Measurements from ENCODE around the gene SACM1L.
"Not testable (repeated sequence)": the region's sequence is repeated elsewhere in the genome, so short reads cannot be mapped to it uniquely, and the experiment has no call there.

The SACM1L gene

DNA sequence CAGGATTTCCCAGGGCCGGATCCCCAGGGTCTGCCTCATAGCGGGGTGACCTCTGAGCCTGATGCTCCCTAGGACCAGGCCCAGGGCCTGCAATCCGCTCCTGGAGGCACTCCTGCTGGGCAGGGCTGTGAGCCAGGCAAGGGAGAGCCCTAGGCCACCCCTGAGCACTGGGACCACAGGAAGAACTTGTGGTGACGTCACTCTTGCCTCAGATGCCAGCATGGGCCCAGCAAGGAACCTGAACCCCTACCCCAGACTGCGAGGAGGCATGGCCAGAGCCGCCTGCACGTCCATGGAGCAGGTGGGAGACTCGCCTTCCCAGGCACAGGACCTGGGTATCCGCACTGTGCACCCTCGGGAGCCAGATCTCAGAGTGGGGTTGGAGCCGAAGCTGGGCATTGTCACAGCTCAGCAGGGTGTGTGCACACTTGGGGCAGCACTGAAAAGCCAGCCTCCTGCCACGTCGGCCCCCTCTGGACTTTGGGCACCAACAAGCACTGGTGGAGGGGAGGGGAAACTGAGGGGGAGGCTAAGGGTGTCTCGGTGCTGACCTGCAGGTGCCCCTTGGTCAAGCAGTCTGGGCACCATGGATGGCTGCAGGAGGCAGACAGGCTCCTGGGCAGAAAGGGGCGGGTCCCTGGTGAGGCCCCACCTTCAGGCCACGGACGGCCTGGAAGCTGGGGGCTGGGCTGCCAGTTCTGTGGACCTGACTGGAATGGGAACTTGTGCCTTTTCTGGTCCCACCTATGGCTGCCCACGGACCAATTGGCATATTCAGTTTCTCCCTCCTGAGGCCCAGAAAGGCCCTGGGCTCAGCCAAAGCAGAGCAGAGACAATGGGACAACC is 57.8 kb downstream of the SACM1L start:
- Histone ChIP-seq H3K4me1 (ENCODE audit: control insufficient read depth, insufficient read depth, low read length) (no peaks in the 10 kb centered on the region), H3K4me3 (ENCODE audit: low read depth, low read length) (no peak overlapping the region), H3K9me3 (ENCODE audit: control insufficient read depth, insufficient read depth, low read depth, low read length) (no peaks in the 10 kb centered on the region), H3K36me3 (ENCODE audit: control insufficient read depth in 2 of 2, insufficient read depth in 1 of 2, low read length in 2 of 2) (peaks cover 0 to 55% of the 10 kb centered on the region in 2 experiments; a peak in 1 of 3 replicates), H3K27ac (ENCODE audit: extremely low read depth, low read depth, low read length) (no peak overlapping the region)
- POLR2A ChIA-PET: no interaction called here
- CTCF ChIA-PET: interaction anchor here (0.6 kb wide), 2 partner anchors 630 to 775 kb away, joined by 3 read pairs; no protein-coding TSS in a partner anchor
- peak; percentile 22; the same call in 1 of the 2 replicates for TF ChIP-seq GLIS1 (tag by site-specific recombination; IDR thresholded peaks at IDR 0.05)
- TF ChIP-seq, protein P1, sequence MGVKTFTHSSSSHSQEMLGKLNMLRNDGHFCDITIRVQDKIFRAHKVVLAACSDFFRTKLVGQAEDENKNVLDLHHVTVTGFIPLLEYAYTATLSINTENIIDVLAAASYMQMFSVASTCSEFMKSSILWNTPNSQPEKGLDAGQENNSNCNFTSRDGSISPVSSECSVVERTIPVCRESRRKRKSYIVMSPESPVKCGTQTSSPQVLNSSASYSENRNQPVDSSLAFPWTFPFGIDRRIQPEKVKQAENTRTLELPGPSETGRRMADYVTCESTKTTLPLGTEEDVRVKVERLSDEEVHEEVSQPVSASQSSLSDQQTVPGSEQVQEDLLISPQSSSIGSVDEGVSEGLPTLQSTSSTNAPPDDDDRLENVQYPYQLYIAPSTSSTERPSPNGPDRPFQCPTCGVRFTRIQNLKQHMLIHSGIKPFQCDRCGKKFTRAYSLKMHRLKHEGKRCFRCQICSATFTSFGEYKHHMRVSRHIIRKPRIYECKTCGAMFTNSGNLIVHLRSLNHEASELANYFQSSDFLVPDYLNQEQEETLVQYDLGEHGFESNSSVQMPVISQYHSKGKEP (tag by site-specific recombination; IDR thresholded peaks at IDR 0.05): no peak
- TF ChIP-seq, protein P2, sequence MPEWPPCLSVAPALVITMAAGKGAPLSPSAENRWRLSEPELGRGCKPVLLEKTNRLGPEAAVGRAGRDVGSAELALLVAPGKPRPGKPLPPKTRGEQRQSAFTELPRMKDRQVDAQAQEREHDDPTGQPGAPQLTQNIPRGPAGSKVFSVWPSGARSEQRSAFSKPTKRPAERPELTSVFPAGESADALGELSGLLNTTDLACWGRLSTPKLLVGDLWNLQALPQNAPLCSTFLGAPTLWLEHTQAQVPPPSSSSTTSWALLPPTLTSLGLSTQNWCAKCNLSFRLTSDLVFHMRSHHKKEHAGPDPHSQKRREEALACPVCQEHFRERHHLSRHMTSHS (tag by site-specific recombination; IDR thresholded peaks at IDR 0.05): no peak
- no peak for TF ChIP-seq SP3 (tag by site-specific recombination; IDR thresholded peaks at IDR 0.05)
- TF ChIP-seq ZIC2 (tag by site-specific recombination; IDR thresholded peaks at IDR 0.05): peak; percentile 79

DNA sequence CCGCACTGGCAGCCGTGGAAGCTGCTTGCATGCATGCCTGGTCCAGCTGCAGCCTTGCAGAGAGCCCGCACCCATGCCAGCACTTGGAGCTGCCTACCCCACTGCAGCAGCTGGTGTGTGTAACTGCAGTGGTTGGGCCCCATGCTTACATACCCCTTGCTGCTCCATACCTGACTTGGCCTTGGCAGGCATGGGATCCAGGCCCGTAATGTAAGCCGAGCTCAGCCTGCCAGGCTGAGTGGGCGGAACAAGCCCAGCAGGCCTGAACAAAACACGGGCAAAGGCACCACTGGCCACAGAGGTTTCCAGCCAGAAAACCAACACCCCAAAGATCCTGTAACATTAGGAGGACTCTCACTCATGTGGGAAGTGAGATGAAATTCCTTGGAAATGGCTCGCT is 58.9 kb downstream of the SACM1L start:
- Histone ChIP-seq H3K9me3 (ENCODE audit: control insufficient read depth, insufficient read depth, low read depth, low read length) (no peaks in the 10 kb centered on the region), H3K4me3 (ENCODE audit: low read depth, low read length) (no peak overlapping the region), H3K27ac (ENCODE audit: extremely low read depth, low read depth, low read length) (no peak overlapping the region), H3K4me1 (ENCODE audit: control insufficient read depth, insufficient read depth, low read length) (no peaks in the 10 kb centered on the region), H3K36me3 (ENCODE audit: control insufficient read depth in 2 of 2, insufficient read depth in 1 of 2, low read length in 2 of 2) (peaks cover 0 to 47% of the 10 kb centered on the region in 2 experiments; a peak in 1 of 3 replicates)
- ChIA-PET POLR2A (interaction anchor here (0.5 kb wide), 1 partner anchor 41 kb away, joined by 3 read pairs; no protein-coding TSS in a partner anchor), CTCF (no interaction called here)
- TF ChIP-seq, protein P3, sequence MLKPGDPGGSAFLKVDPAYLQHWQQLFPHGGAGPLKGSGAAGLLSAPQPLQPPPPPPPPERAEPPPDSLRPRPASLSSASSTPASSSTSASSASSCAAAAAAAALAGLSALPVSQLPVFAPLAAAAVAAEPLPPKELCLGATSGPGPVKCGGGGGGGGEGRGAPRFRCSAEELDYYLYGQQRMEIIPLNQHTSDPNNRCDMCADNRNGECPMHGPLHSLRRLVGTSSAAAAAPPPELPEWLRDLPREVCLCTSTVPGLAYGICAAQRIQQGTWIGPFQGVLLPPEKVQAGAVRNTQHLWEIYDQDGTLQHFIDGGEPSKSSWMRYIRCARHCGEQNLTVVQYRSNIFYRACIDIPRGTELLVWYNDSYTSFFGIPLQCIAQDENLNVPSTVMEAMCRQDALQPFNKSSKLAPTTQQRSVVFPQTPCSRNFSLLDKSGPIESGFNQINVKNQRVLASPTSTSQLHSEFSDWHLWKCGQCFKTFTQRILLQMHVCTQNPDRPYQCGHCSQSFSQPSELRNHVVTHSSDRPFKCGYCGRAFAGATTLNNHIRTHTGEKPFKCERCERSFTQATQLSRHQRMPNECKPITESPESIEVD (tag by site-specific recombination; IDR thresholded peaks at IDR 0.05): no peak
- TF ChIP-seq ZNF366 (tag by site-specific recombination; conservative IDR thresholded peaks at IDR 0.05) (no peak), SP2 (tag by site-specific recombination; IDR thresholded peaks at IDR 0.05) (no peak), ZFHX2 (tag by site-specific recombination; conservative IDR thresholded peaks at IDR 0.05) (peak; percentile 53), BCL11A (tag by site-specific recombination; IDR thresholded peaks at IDR 0.05; ENCODE audit: low read depth) (no peak), ZNF701 (tag by site-specific recombination; IDR thresholded peaks at IDR 0.05) (no peak)

DNA sequence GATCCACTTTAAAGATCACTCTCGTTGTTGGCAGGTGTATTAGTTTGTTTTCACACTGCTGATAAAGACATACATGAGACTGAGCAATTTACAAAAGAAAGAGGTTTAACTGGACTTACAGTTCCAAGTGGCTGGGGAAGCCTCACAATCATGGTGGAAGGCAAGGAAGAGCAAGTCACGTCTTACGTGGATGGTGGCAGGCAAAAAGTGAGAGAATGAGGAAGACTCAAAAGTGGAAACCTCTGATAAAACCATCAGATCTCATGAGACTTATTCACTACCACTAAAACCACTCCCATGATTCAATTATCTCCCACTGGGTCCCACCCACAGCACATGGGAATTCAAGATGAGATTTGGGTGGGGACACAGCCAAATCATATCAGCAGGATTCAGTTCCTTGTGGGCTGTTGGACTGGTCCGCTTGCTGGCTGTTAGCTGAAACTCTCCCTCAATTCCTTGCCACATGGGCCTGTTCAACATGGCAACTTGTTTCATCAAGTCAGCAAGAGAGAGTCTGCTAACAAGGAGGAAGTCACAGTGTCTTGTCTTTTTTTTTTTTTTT is 59.9 kb downstream of the SACM1L start:
- H3K27ac ChIP-seq (ENCODE audit: extremely low read depth, low read depth, low read length); H3K4me3 ChIP-seq (ENCODE audit: low read depth, low read length); H3K9me3 ChIP-seq (ENCODE audit: control insufficient read depth, insufficient read depth, low read depth, low read length); CTCF ChIA-PET; H3K4me1 ChIP-seq (ENCODE audit: control insufficient read depth, insufficient read depth, low read length); POLR2A ChIA-PET: not testable (repeated sequence)
- H3K36me3 ChIP-seq (ENCODE audit: control insufficient read depth in 2 of 2, insufficient read depth in 1 of 2, low read length in 2 of 2): peaks cover 0 to 36% of the 10 kb centered on the region in 2 experiments; a peak in 1 of 3 replicates

DNA sequence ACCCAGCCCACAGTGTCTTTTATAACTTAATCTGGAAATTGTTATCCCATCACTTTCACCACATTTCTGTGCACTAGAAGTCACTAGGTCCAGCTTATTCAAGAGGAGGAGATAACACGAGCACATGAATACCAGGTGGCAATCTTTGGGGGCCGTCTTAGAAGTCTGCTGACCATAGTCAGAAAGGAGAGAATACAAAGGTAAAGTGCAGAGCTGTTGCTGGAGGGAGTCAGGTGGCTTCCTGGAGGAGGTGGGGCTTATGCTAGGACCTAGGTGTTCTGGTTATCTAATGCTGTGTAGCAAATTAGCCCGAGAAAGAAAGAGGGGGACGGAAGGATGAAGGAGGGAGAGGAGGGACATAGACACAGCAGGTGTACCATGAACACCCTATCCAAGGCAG is 60.7 kb downstream of the SACM1L start:
- Histone ChIP-seq H3K36me3 (ENCODE audit: control insufficient read depth in 2 of 2, insufficient read depth in 1 of 2, low read length in 2 of 2) (peaks cover 0 to 31% of the 10 kb centered on the region in 2 experiments; a peak in 1 of 3 replicates), H3K4me3 (ENCODE audit: low read depth, low read length) (no peak overlapping the region), H3K27ac (ENCODE audit: extremely low read depth, low read depth, low read length) (no peak overlapping the region), H3K4me1 (ENCODE audit: control insufficient read depth, insufficient read depth, low read length) (no peaks in the 10 kb centered on the region), H3K9me3 (ENCODE audit: control insufficient read depth, insufficient read depth, low read depth, low read length) (no peaks in the 10 kb centered on the region)
- ChIA-PET POLR2A (no interaction called here), CTCF (no interaction called here)
- TF ChIP-seq ZNF585B (tag by site-specific recombination; IDR thresholded peaks at IDR 0.05): no peak
- TF ChIP-seq, protein P4, sequence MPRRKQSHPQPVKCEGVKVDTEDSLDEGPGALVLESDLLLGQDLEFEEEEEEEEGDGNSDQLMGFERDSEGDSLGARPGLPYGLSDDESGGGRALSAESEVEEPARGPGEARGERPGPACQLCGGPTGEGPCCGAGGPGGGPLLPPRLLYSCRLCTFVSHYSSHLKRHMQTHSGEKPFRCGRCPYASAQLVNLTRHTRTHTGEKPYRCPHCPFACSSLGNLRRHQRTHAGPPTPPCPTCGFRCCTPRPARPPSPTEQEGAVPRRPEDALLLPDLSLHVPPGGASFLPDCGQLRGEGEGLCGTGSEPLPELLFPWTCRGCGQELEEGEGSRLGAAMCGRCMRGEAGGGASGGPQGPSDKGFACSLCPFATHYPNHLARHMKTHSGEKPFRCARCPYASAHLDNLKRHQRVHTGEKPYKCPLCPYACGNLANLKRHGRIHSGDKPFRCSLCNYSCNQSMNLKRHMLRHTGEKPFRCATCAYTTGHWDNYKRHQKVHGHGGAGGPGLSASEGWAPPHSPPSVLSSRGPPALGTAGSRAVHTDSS (tag by site-specific recombination; IDR thresholded peaks at IDR 0.05): no peak
- TF ChIP-seq ZNF626 (tag by site-specific recombination; IDR thresholded peaks at IDR 0.05): no peak
- TF ChIP-seq ZNF19 (tag by site-specific recombination; IDR thresholded peaks at IDR 0.05; ENCODE audit: low read depth): no peak
- no peak for TF ChIP-seq ZNF843 (tag by site-specific recombination; IDR thresholded peaks at IDR 0.05)
- no peak for TF ChIP-seq ZBTB8A (tag by site-specific recombination; IDR thresholded peaks at IDR 0.05)

Measured in HEK293 (cell line).